HG03439 (cell line): ENCODE results near the gene CYB5B.

Source experiments
- ATAC-seq: cut with Tn5 transposase; IDR thresholded peaks from one replicate; pipeline ENCODE4 v1.9.1; 2021; ENCODE audit warnings: mild to moderate bottlenecking, moderate library complexity; ENCODE audit not compliant: unreplicated experiment

Gene CYB5B

GRCh38 chr16:69424053-69424934, at the start of gene CYB5B:
Gene CYB5B, plus strand, starts transcription at chr16:69424619. Its CDS starts 65 bp downstream, at chr16:69424684.
- ATAC-seq: peak; percentile 97

- ATAC-seq: no peak
Measured at GRCh38 chr16:69376393-69377059, 47.9 kb upstream of the CYB5B start.

- ATAC-seq: no peak
Measured at GRCh38 chr16:69378036-69378435, 46.4 kb upstream of the CYB5B start.

- no peak for ATAC-seq
Measured at GRCh38 chr16:69378760-69379159, 45.7 kb upstream of the CYB5B start.

- no peak for ATAC-seq
Measured at GRCh38 chr16:69381231-69381630, 43.2 kb upstream of the CYB5B start.

- ATAC-seq: no peak
Measured at GRCh38 chr16:69382421-69382820, 42.0 kb upstream of the CYB5B start.

- ATAC-seq: no peak
Measured at GRCh38 chr16:69384974-69385373, 39.4 kb upstream of the CYB5B start.

GRCh38 chr16:69386596-69386995, 37.8 kb upstream of the CYB5B start:
- ATAC-seq: no peak

GRCh38 chr16:69393898-69394849, 30.2 kb upstream of the CYB5B start:
- ATAC-seq: no peak

GRCh38 chr16:69395859-69396186, 28.6 kb upstream of the CYB5B start:
- no peak for ATAC-seq

- ATAC-seq: no peak
Measured at GRCh38 chr16:69396187-69397061, 28.0 kb upstream of the CYB5B start.

- ATAC-seq: no peak
Measured at GRCh38 chr16:69397821-69398521, 26.4 kb upstream of the CYB5B start.

GRCh38 chr16:69399361-69399760, 25.1 kb upstream of the CYB5B start:
- no peak for ATAC-seq

GRCh38 chr16:69402439-69402838, 22.0 kb upstream of the CYB5B start:
- ATAC-seq: no peak

GRCh38 chr16:69404275-69404805, 20.1 kb upstream of the CYB5B start:
- ATAC-seq: no peak

GRCh38 chr16:69405326-69405725, 19.1 kb upstream of the CYB5B start:
- no peak for ATAC-seq

GRCh38 chr16:69405757-69406156, 18.7 kb upstream of the CYB5B start:
- no peak for ATAC-seq

- ATAC-seq: no peak
Measured at GRCh38 chr16:69406780-69407331, 17.6 kb upstream of the CYB5B start.

GRCh38 chr16:69407702-69408323, 16.6 kb upstream of the CYB5B start:
- no peak for ATAC-seq
